ENCODE data around the gene KY. TPM values are rescaled to one million over a fixed set of nuclear protein-coding genes. Genes with fewer than 3 reads are reported as not detected.

KY gene
- total RNA-seq, 4 donors from 2014 or later, result 26.2 to 55.5 (median 33.1) TPM

- no peak for DNase-seq (ENCODE audit: low spot score in 2 of 2)
- whole genome bisulfite sequencing, 2 donors, result 88 to 96% methylated on average over 1 of the region's 1 CpG
- no peak overlapping the region for H3K4me3 ChIP-seq (ENCODE audit: low read depth, poor library complexity, severe bottlenecking)
- intact Hi-C loops (cut with DNase I; ENCODE audit: low total_unique reads), result no loop called here
- no peak for TF ChIP-seq POLR2A (IDR thresholded peaks at IDR 0.05)
- TF ChIP-seq CTCF (IDR thresholded peaks at IDR 0.05), result no peak
These were observed 20.3 kb downstream of the KY start for GRCh38 chr3:134630506-134630905.

- WGBS, 2 donors, result 79 to 85% methylated on average over 2 of the region's 2 CpGs
- intact Hi-C loops (cut with DNase I; ENCODE audit: low total_unique reads), result no loop called here
- TF ChIP-seq CTCF (IDR thresholded peaks at IDR 0.05), result no peak
- TF ChIP-seq POLR2A (IDR thresholded peaks at IDR 0.05), result no peak
- no peak overlapping the region for H3K4me3 ChIP-seq (ENCODE audit: low read depth, poor library complexity, severe bottlenecking)
- no peak for DNase-seq (ENCODE audit: low spot score in 2 of 2)
These were observed 21.9 kb downstream of the KY start for GRCh38 chr3:134628884-134629283.

DNA sequence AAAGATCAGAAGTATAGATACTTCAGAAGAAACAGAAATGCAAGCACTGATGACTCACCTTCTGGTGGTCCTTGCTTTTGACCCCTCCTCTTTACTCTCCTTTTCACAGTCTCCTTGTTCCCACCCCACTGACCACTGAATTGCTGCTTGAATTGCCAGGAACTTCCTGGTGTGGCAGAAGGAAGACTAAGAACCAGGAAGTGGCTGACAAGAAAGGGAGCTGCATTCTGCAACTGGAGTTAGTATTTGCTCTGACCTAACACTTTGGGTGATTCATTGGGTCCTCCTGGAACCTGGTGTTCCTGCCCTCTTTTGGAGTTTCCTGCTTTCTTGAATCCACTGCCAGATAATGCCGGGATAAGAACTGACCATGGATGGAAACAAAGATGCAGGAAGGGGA, 23.0 kb downstream of the KY start:
- TF ChIP-seq POLR2A (IDR thresholded peaks at IDR 0.05) (no peak), CTCF (IDR thresholded peaks at IDR 0.05) (no peak)
- DNase-seq (ENCODE audit: low spot score in 2 of 2), result no peak
- WGBS, 2 donors, result 77 to 83% methylated on average over 1 of the region's 1 CpG
- no peak overlapping the region for H3K4me3 ChIP-seq (ENCODE audit: low read depth, poor library complexity, severe bottlenecking)
- intact Hi-C loops (cut with DNase I; ENCODE audit: low total_unique reads), result no loop called here

DNA sequence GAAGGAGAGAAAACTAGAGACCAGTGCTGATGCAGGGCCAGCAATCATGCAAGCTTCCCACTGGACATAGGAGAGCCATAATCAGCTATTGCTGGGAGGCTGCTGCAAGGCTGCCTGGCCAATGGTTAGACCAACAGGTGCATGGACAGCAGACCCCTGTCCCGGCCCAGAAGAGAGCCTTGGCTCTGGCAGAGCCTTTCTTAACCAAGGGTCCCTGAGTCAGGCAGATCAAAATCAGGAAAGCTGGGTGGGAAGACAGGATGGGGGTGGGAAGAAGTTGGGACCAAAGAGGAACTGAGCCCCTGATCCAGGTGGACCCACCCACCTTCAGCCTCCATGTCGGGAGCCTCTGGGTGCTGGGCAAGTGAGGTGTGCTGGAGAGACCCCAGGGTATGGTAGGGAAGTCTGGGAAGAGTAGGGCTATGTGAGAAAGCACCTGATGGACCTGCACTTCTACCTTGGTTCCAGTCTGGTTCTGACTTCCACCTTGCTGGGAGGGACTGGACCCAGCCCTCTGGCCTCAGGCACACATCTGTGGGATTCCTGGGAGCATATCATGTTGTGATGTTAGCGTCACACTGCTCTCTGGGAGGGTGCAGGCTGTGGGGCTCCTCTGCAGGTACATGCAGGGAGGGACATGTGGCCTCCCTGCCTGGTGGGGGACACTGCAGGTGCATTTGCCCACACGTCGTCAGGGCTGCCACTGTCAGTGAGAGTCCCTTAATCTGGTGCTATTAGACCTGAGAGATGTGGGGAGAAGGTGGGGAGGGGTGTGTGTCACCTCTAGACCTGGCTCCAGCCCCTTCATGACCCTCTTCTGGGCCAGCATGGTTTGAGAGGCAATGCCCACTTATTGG, 24.7 kb downstream of the KY start:
- peak in 1 of 2 donors; percentile 48 for DNase-seq (ENCODE audit: low spot score in 2 of 2)
- WGBS, 2 donors, result 89 to 90% methylated on average over 3 to 5 of the region's 5 CpGs
- intact Hi-C loops (cut with DNase I; ENCODE audit: low total_unique reads), result no loop called here
- TF ChIP-seq POLR2A (IDR thresholded peaks at IDR 0.05), result no peak
- TF ChIP-seq CTCF (IDR thresholded peaks at IDR 0.05), result no peak
- H3K4me3 ChIP-seq (ENCODE audit: low read depth, poor library complexity, severe bottlenecking), result no peak overlapping the region

- WGBS, 2 donors, result 74 to 92% methylated on average over 8 of the region's 8 CpGs
- DNase-seq (ENCODE audit: low spot score in 2 of 2), result peak in 1 of 2 donors; percentile 68
- TF ChIP-seq CTCF (IDR thresholded peaks at IDR 0.05) (no peak), POLR2A (IDR thresholded peaks at IDR 0.05) (no peak)
- intact Hi-C loops (cut with DNase I; ENCODE audit: low total_unique reads), result no loop called here
- H3K4me3 ChIP-seq (ENCODE audit: low read depth, poor library complexity, severe bottlenecking), result no peak overlapping the region
These were observed 25.4 kb downstream of the KY start for GRCh38 chr3:134625462-134625861.
